HUES64 (cell line): Measurements from ENCODE around the gene CREB1.
"Not testable (repeated sequence)": the region's sequence is repeated elsewhere in the genome, so short reads cannot be mapped to it uniquely, and the experiment has no call there.

ENCODE experiments used
- H3K27ac ChIP-seq: 2 replicates; pipeline ENCODE4 v1.7.0; 2013; ENCODE audit warnings: low read depth, low read length, inconsistent platforms
- H3K27me3 ChIP-seq: 2 replicates; pipeline ENCODE4 v1.6.1; 2013; ENCODE audit warnings: mild to moderate bottlenecking, low read length; ENCODE audit not compliant: insufficient read depth
- H3K36me3 ChIP-seq: 2 replicates; pipeline ENCODE4 v1.6.1; 2013; ENCODE audit warnings: mild to moderate bottlenecking, low read length; ENCODE audit not compliant: insufficient read depth
- H3K4me1 ChIP-seq: 2 replicates; pipeline ENCODE4 v1.6.1; 2013; ENCODE audit warnings: mild to moderate bottlenecking, low read length, moderate library complexity; ENCODE audit not compliant: insufficient read depth
- H3K4me3 ChIP-seq: 2 replicates; pipeline ENCODE4 v1.5.1; 2013; ENCODE audit warnings: mild to moderate bottlenecking, low read length, moderate library complexity
- H3K9ac ChIP-seq: 2 replicates; pipeline ENCODE4 v1.6.1; 2013; ENCODE audit warnings: mild to moderate bottlenecking, low read depth, low read length
- H3K9me3 ChIP-seq: 2 replicates; pipeline ENCODE4 v1.6.1; 2013; ENCODE audit warnings: low read depth, low read length; ENCODE audit not compliant: insufficient read depth
- WGBS: fragments of 150-250, 120-280 bp; methylation state at CpG from one replicate; pipeline ENCODE4 v1.1.7; 2013; ENCODE audit warnings: missing lambda C conversion rate; 5-methylcytosine and 5-hydroxymethylcytosine counted together

CREB1 gene

DNA sequence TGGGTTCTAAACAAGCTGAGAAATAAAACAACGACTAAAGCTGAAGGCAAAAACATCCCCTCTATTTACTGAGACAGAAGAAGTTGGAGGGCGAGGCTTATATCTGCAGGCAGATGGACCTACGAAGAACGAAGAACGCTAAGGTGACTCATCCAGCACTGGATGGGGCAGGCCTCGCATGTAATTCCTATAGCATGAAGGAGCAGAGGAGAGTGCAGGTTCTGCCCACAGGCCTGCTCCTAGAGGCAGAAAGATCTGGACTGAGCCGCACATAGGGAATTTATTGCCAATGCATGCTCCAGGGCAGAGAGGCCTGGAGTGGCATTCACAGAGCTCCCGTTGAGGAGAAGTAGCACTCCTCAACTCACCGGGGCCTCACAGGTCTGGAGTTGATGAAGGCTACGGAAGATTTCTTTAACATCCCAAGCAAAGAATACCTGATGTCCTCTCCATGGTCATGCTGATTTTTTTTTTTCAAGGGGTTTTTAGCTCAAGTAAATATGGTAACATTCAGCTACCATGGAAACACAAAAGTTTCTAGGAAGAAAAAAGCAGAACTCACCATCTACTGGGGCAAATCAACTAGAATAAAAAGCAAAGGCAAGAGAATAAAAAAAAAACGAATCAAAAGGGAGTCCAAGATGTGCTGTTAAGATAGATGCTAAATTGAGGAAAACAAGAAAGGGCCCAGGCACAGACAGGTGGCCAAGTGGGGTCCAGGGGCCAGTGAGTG, 105.9 kb downstream of the CREB1 start:
- Histone ChIP-seq H3K4me3 (no peak overlapping the region), H3K9ac (no peak overlapping the region), H3K9me3 (no peaks in the 10 kb centered on the region), H3K27ac (no peak overlapping the region), H3K36me3 (no peaks in the 10 kb centered on the region), H3K4me1 (no peaks in the 10 kb centered on the region), H3K27me3 (no peaks in the 10 kb centered on the region)
- 76% methylated on average over 11 of the region's 11 CpGs for WGBS

- not testable (repeated sequence) for H3K27ac ChIP-seq, H3K9ac ChIP-seq, H3K9me3 ChIP-seq, H3K36me3 ChIP-seq, H3K4me1 ChIP-seq, H3K27me3 ChIP-seq, H3K4me3 ChIP-seq
- 98% methylated on average over 3 of the region's 3 CpGs for WGBS
Measured at GRCh38 chr2:207639288-207639687, 109.5 kb downstream of the CREB1 start.

DNA sequence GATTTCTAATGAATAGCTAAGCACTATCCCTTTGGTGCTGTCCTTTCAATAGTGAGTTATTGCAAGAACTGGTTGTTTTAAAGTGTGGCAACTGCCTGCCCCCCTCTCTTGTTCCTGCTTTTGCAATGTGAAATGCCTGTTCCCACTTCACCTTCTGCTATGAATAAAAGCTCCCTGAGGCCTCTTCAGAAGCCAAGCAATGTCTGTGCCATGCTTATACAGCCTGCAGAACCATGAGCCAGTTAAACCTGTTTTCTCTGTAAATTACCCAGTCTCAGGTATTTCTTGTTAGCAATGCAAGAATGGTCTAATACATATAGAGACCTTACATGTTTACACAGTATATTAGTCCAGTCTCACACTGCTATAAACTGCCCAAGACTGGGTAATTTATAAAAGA, 110.4 kb downstream of the CREB1 start:
- Histone ChIP-seq H3K27ac (no peak overlapping the region), H3K4me1 (no peaks in the 10 kb centered on the region), H3K36me3 (no peaks in the 10 kb centered on the region), H3K9me3 (peaks cover 8% of the 10 kb centered on the region; the same call in 1 of the 2 replicates), H3K9ac (no peak overlapping the region), H3K27me3 (no peaks in the 10 kb centered on the region), H3K4me3 (no peak overlapping the region)

- Histone ChIP-seq H3K27me3 (no peaks in the 10 kb centered on the region), H3K27ac (no peak overlapping the region), H3K9ac (no peak overlapping the region), H3K9me3 (peaks cover 8% of the 10 kb centered on the region; the same call in 1 of the 2 replicates), H3K36me3 (no peaks in the 10 kb centered on the region), H3K4me1 (no peaks in the 10 kb centered on the region), H3K4me3 (no peak overlapping the region)
- 86% methylated on average over 1 of the region's 1 CpG for WGBS
Measured at GRCh38 chr2:207640661-207641060, 110.9 kb downstream of the CREB1 start.

GRCh38 chr2:207643892-207644291, 114.1 kb downstream of the CREB1 start:
- Histone ChIP-seq H3K4me3 (no peak overlapping the region), H3K27ac (no peak overlapping the region), H3K9ac (no peak overlapping the region), H3K9me3 (peaks cover 8% of the 10 kb centered on the region; the same call in 1 of the 2 replicates), H3K4me1 (no peaks in the 10 kb centered on the region), H3K36me3 (no peaks in the 10 kb centered on the region), H3K27me3 (no peaks in the 10 kb centered on the region)
- 93% methylated on average over 1 of the region's 1 CpG for WGBS

GRCh38 chr2:207646582-207646981, 116.8 kb downstream of the CREB1 start:
- H3K9ac ChIP-seq, H3K36me3 ChIP-seq, H3K4me3 ChIP-seq, H3K27ac ChIP-seq, H3K27me3 ChIP-seq, H3K4me1 ChIP-seq, H3K9me3 ChIP-seq: not testable (repeated sequence)
- 94% methylated on average over 7 of the region's 7 CpGs for WGBS
